ENCODE results near the gene SEM1. TPM values are rescaled to one million over a fixed set of nuclear protein-coding genes. Genes with fewer than 3 reads are reported as not detected.

Gene SEM1
- total RNA-seq, 1 experiment from 2014 or later, result 263 TPM

GRCh38 chr7:96658022-96658412, 51.6 kb downstream of the SEM1 start:
- H3K79me2 ChIP-seq (ENCODE audit: low read length), result no peaks in the 10 kb centered on the region
- intact Hi-C loops (cut with micrococcal nuclease), result no loop called here
- TF ChIP-seq EZH2phosphoT487 (IDR thresholded peaks at IDR 0.05; ENCODE audit: borderline replicate concordance, low read length) (no peak), EZH2 (IDR thresholded peaks at IDR 0.05; ENCODE audit: low read length, unreplicated experiment) (no peak), CTCF (conservative IDR thresholded peaks at IDR 0.05; ENCODE audit: low read depth, low read length) (no peak)

GRCh38 chr7:96657347-96658021, 52.2 kb downstream of the SEM1 start:
- no peak overlapping the region for H3K4me3 ChIP-seq (ENCODE audit: low read length)
- ATAC-seq (no peak), DNase-seq (no peak)
- ChIA-PET CTCF (no interaction called here), POLR2A (ENCODE audit: unreplicated experiment) (no interaction called here)
- H3F3A ChIP-seq (ENCODE audit: low read length, unreplicated experiment), result no peaks in the 10 kb centered on the region
- no peak overlapping the region for H3K4me2 ChIP-seq (ENCODE audit: low read length)
- H4K20me1 ChIP-seq (ENCODE audit: low read length), result no peaks in the 10 kb centered on the region
- H3K27ac ChIP-seq (ENCODE audit: low read length), result no peak overlapping the region
- no TSS peak for BruUV-seq (replicated peaks)
- H3K79me2 ChIP-seq (ENCODE audit: low read length), result no peaks in the 10 kb centered on the region
- TF ChIP-seq CTCF (conservative IDR thresholded peaks at IDR 0.05; ENCODE audit: low read depth, low read length), result no peak
- no peak for TF ChIP-seq EZH2phosphoT487 (IDR thresholded peaks at IDR 0.05; ENCODE audit: borderline replicate concordance, low read length)
- TF ChIP-seq EZH2 (IDR thresholded peaks at IDR 0.05; ENCODE audit: low read length, unreplicated experiment), result no peak
- no peaks in the 10 kb centered on the region for H3K36me3 ChIP-seq (ENCODE audit: low read depth, low read length)
- H2AFZ ChIP-seq (ENCODE audit: low read length), result no peak overlapping the region
- H3K9me2 ChIP-seq (replicated peaks; ENCODE audit: low read length), result no peaks in the 10 kb centered on the region
- no peak overlapping the region for H3K9ac ChIP-seq (ENCODE audit: low read length)
- intact Hi-C loops (cut with micrococcal nuclease), result no loop called here
- H3K27me3 ChIP-seq (ENCODE audit: low read length), result no peaks in the 10 kb centered on the region
- H3K4me1 ChIP-seq (ENCODE audit: insufficient read depth, low read length), result no peaks in the 10 kb centered on the region
- no peaks in the 10 kb centered on the region for H3K9me3 ChIP-seq (ENCODE audit: low read length)

More at GRCh38 chr7:96658022-96658412, 51.6 kb downstream of the SEM1 start:
- Histone ChIP-seq H3K4me1 (ENCODE audit: insufficient read depth, low read length) (no peaks in the 10 kb centered on the region), H3K36me3 (ENCODE audit: low read depth, low read length) (no peaks in the 10 kb centered on the region), H3K4me2 (ENCODE audit: low read length) (no peak overlapping the region), H3F3A (ENCODE audit: low read length, unreplicated experiment) (no peaks in the 10 kb centered on the region), H3K9me2 (replicated peaks; ENCODE audit: low read length) (no peaks in the 10 kb centered on the region), H3K27ac (ENCODE audit: low read length) (no peak overlapping the region), H3K9me3 (ENCODE audit: low read length) (no peaks in the 10 kb centered on the region), H3K4me3 (ENCODE audit: low read length) (no peak overlapping the region), H3K27me3 (ENCODE audit: low read length) (no peaks in the 10 kb centered on the region), H4K20me1 (ENCODE audit: low read length) (no peaks in the 10 kb centered on the region), H3K9ac (ENCODE audit: low read length) (no peak overlapping the region), H2AFZ (ENCODE audit: low read length) (no peak overlapping the region)
- ATAC-seq (no peak), DNase-seq (no peak)
- BruUV-seq (replicated peaks), result no TSS peak
- ChIA-PET POLR2A (ENCODE audit: unreplicated experiment) (no interaction called here), CTCF (no interaction called here)

GRCh38 chr7:96655956-96656355, 53.7 kb downstream of the SEM1 start:
- CTCF ChIA-PET, result no interaction called here
- H4K20me1 ChIP-seq (ENCODE audit: low read length), result no peaks in the 10 kb centered on the region
- no peaks in the 10 kb centered on the region for H3F3A ChIP-seq (ENCODE audit: low read length, unreplicated experiment)
- ATAC-seq, result no peak
- no peak overlapping the region for H3K27ac ChIP-seq (ENCODE audit: low read length)
- no peaks in the 10 kb centered on the region for H3K9me2 ChIP-seq (replicated peaks; ENCODE audit: low read length)
- no peak for DNase-seq
- H2AFZ ChIP-seq (ENCODE audit: low read length), result no peak overlapping the region
- intact Hi-C loops (cut with micrococcal nuclease), result no loop called here
- H3K4me2 ChIP-seq (ENCODE audit: low read length), result no peak overlapping the region
- POLR2A ChIA-PET (ENCODE audit: unreplicated experiment), result no interaction called here
- no TSS peak for BruUV-seq (replicated peaks)
- no peaks in the 10 kb centered on the region for H3K27me3 ChIP-seq (ENCODE audit: low read length)
- H3K4me1 ChIP-seq (ENCODE audit: insufficient read depth, low read length), result no peaks in the 10 kb centered on the region
- TF ChIP-seq CTCF (conservative IDR thresholded peaks at IDR 0.05; ENCODE audit: low read depth, low read length) (no peak), EZH2 (IDR thresholded peaks at IDR 0.05; ENCODE audit: low read length, unreplicated experiment) (no peak), EZH2phosphoT487 (IDR thresholded peaks at IDR 0.05; ENCODE audit: borderline replicate concordance, low read length) (no peak)
- no peaks in the 10 kb centered on the region for H3K9me3 ChIP-seq (ENCODE audit: low read length)
- H3K79me2 ChIP-seq (ENCODE audit: low read length), result no peaks in the 10 kb centered on the region
- H3K36me3 ChIP-seq (ENCODE audit: low read depth, low read length), result no peaks in the 10 kb centered on the region
- no peak overlapping the region for H3K4me3 ChIP-seq (ENCODE audit: low read length)
- no peak overlapping the region for H3K9ac ChIP-seq (ENCODE audit: low read length)

Measured in PC-3 (cell line).